Trophoblast cell (in vitro differentiated cells and primary cell): ENCODE measurements around the gene SORD.
A peak's percentile ranks its signal among the peaks of the same experiment; 100 is the strongest.

Source experiments
- DNase-seq, 2 donors: peaks; one replicate each; pipeline ENCODE4 v3.0.0-alpha.2; 2016
- H2AFZ ChIP-seq: 2 replicates; pipeline ENCODE4 v1.6.1; 2013; ENCODE audit warnings: low read length, moderate library complexity, mild to moderate bottlenecking; ENCODE audit not compliant: insufficient read depth, poor library complexity
- H2AK5ac ChIP-seq: 2 replicates; pipeline ENCODE4 v1.6.1; 2013; ENCODE audit warnings: mild to moderate bottlenecking, low read length
- H2BK120ac ChIP-seq: 2 replicates; pipeline ENCODE4 v1.6.1; 2013; ENCODE audit warnings: low read length, mild to moderate bottlenecking, moderate library complexity; ENCODE audit not compliant: insufficient read depth, poor library complexity
- H2BK12ac ChIP-seq: 2 replicates; pipeline ENCODE4 v1.6.1; 2013; ENCODE audit warnings: mild to moderate bottlenecking, low read length, moderate library complexity
- H2BK5ac ChIP-seq: 2 replicates; pipeline ENCODE4 v1.6.1; 2013; ENCODE audit warnings: low read length, low read depth, moderate library complexity, mild to moderate bottlenecking; ENCODE audit not compliant: poor library complexity
- H3K14ac ChIP-seq: 2 replicates; pipeline ENCODE4 v1.6.1; 2013; ENCODE audit warnings: mild to moderate bottlenecking, low read length
- H3K18ac ChIP-seq: 2 replicates; pipeline ENCODE4 v1.6.1; 2013; ENCODE audit warnings: mild to moderate bottlenecking, low read length
- H3K23ac ChIP-seq: 2 replicates; pipeline ENCODE4 v1.6.1; 2013; ENCODE audit warnings: low read length
- H3K27ac ChIP-seq: 2 replicates; pipeline ENCODE4 v1.5.1; 2013; ENCODE audit warnings: low read depth, mild to moderate bottlenecking, inconsistent platforms, low read length, moderate library complexity
- H3K27me3 ChIP-seq: 2 replicates; pipeline ENCODE4 v1.6.1; 2013; ENCODE audit warnings: inconsistent platforms, mild to moderate bottlenecking, low read length, moderate library complexity; ENCODE audit not compliant: insufficient read depth
- H3K36me3 ChIP-seq, 2 experiments: 1 replicate in 1 of 2; 2 replicates in 1 of 2; pipeline ENCODE4 v1.6.1; 2013; ENCODE audit warnings: low read length in 2 of 2, mild to moderate bottlenecking in 2 of 2, moderate library complexity in 1 of 2; ENCODE audit not compliant: insufficient read depth in 2 of 2, control insufficient read depth in 1 of 2
- H3K4ac ChIP-seq: 2 replicates; pipeline ENCODE4 v1.6.1; 2013; ENCODE audit warnings: low read depth, mild to moderate bottlenecking, low read length, moderate library complexity
- H3K4me1 ChIP-seq, 2 experiments: 1 replicate in 1 of 2; 2 replicates in 1 of 2; pipeline ENCODE4 v1.6.1; 2013; ENCODE audit warnings: low read length in 2 of 2, mild to moderate bottlenecking in 2 of 2, moderate library complexity in 1 of 2; ENCODE audit not compliant: insufficient read depth in 2 of 2, control insufficient read depth in 1 of 2
- H3K4me2 ChIP-seq: 2 replicates; pipeline ENCODE4 v1.6.1; 2013; ENCODE audit warnings: inconsistent platforms, mild to moderate bottlenecking, low read length, moderate library complexity
- H3K4me3 ChIP-seq: 2 replicates; pipeline ENCODE4 v1.5.1; 2013; ENCODE audit warnings: mild to moderate bottlenecking, low read depth, low read length, inconsistent platforms
- H3K79me1 ChIP-seq: one replicate; pipeline ENCODE4 v1.6.1; 2013; ENCODE audit warnings: low read length
- H3K79me2 ChIP-seq: 2 replicates; pipeline ENCODE4 v1.6.1; 2013; ENCODE audit warnings: low read length, mild to moderate bottlenecking; ENCODE audit not compliant: control insufficient read depth, insufficient read depth, poor library complexity
- H3K9ac ChIP-seq: 2 replicates; pipeline ENCODE4 v1.6.1; 2013; ENCODE audit warnings: mild to moderate bottlenecking, low read length
- H3K9me3 ChIP-seq: 2 replicates; pipeline ENCODE4 v1.6.1; 2013; ENCODE audit warnings: low read depth, mild to moderate bottlenecking, control low read depth, inconsistent platforms, low read length; ENCODE audit not compliant: insufficient read depth
- H4K12ac ChIP-seq: 2 replicates; pipeline ENCODE4 v1.6.1; 2013; ENCODE audit warnings: low read depth, mild to moderate bottlenecking, low read length, moderate library complexity
- H4K8ac ChIP-seq: 2 replicates; pipeline ENCODE4 v1.6.1; 2013; ENCODE audit warnings: low read depth, mild to moderate bottlenecking, low read length, moderate library complexity
- H4K91ac ChIP-seq: one replicate; pipeline ENCODE4 v1.6.1; 2013; ENCODE audit warnings: low read depth, mild to moderate bottlenecking, low read length, moderate library complexity
- WGBS: extraction: QIAGEN DNeasy Blood & Tissue Kit; methylation state at CpG from one replicate; pipeline ENCODE4 v1.1.7; 2013; ENCODE audit warnings: missing lambda C conversion rate; ENCODE audit not compliant: insufficient read length, insufficient coverage; ENCODE audit errors: extremely low coverage; 5-methylcytosine and 5-hydroxymethylcytosine counted together

Gene SORD

DNA sequence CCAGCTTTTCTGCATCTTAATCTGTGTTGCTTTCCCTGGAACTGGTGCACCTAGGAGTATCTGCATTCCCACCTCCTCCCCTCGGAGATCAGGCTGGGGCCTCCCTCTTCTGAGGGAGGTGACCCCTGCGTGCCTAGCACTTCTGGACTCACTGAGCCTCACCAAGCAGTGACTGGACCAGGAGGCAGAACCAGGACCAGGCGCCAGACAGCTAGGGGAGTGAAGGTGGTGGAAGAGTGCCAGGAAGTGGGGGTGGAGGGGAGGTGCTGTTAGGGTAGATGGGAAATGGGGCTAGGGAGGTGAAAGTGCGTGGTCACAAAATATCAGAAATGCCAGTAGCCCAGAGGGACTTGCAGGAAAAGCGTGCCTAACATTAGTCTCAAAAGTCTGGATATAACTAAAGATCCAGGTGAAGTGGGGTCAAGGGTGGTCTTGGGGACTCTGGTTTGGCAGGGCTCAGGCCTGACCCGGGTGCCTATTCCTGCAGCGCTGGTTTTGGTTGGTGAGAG lies 92.4 kb downstream of the SORD start:
- Histone ChIP-seq H3K27ac (no peak overlapping the region), H3K27me3 (peaks cover 72% of the 10 kb centered on the region), H3K18ac (no peak overlapping the region), H3K36me3 (no peaks in the 10 kb centered on the region), H2AFZ (no peak overlapping the region), H2BK12ac (no peak overlapping the region), H3K23ac (no peak overlapping the region), H3K4me1 (peaks cover 4% of the 10 kb centered on the region in 2 experiments), H3K79me1 (no peaks in the 10 kb centered on the region), H3K9me3 (peaks cover 2% of the 10 kb centered on the region), H2AK5ac (no peak overlapping the region), H3K4ac (no peak overlapping the region), H4K91ac (no peak overlapping the region), H3K9ac (no peak overlapping the region), H3K79me2 (no peaks in the 10 kb centered on the region), H3K4me3 (no peak overlapping the region), H3K14ac (no peak overlapping the region), H4K8ac (no peak overlapping the region), H2BK5ac (no peak overlapping the region), H3K4me2 (no peak overlapping the region), H4K12ac (no peak overlapping the region), H2BK120ac (no peak overlapping the region)
- no CpG with 5 or more reads among the region's 7 CpGs for WGBS
- DNase-seq = no peak

DNA sequence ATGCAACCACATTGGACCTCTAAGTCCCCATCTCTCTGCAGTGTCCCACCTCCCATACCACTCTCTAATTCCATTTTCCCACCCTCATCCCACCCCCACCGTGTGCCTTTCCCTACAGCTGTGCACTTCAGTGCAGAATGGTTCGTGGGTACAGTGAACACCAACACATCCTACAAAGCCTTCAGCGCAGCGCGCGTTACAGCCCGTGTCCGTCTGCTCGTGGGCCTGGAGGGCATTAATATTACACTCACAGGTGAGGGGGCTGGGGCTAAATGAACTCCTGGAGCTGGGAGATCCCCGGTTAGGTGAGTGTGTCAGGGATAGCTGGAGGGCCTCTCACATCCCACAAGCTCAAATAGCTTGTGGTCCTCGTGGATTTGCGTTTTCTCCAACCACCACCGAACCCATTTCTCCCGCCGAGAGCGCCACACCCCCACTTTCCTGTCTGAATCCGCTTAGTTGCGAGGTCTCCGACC lies 93.0 kb downstream of the SORD start:
- H2BK120ac ChIP-seq = no peak overlapping the region
- no peak overlapping the region for H3K4me2 ChIP-seq
- no peak overlapping the region for H3K18ac ChIP-seq
- no peak overlapping the region for H2AFZ ChIP-seq
- DNase-seq = no peak
- H4K91ac ChIP-seq = no peak overlapping the region
- H2AK5ac ChIP-seq = no peak overlapping the region
- H3K27me3 ChIP-seq = peaks cover 69% of the 10 kb centered on the region
- no peak overlapping the region for H4K8ac ChIP-seq
- H3K4me1 ChIP-seq = peaks cover 4% of the 10 kb centered on the region in 2 experiments
- no peaks in the 10 kb centered on the region for H3K79me1 ChIP-seq
- no peak overlapping the region for H3K14ac ChIP-seq
- no peak overlapping the region for H3K27ac ChIP-seq
- no peak overlapping the region for H4K12ac ChIP-seq
- H2BK12ac ChIP-seq = no peak overlapping the region
- H3K23ac ChIP-seq = no peak overlapping the region
- H3K36me3 ChIP-seq = no peaks in the 10 kb centered on the region
- no CpG with 5 or more reads among the region's 19 CpGs for WGBS
- peaks cover 2% of the 10 kb centered on the region for H3K9me3 ChIP-seq
- H3K4ac ChIP-seq = no peak overlapping the region
- H3K79me2 ChIP-seq = no peaks in the 10 kb centered on the region
- H2BK5ac ChIP-seq = no peak overlapping the region
- no peak overlapping the region for H3K4me3 ChIP-seq
- no peak overlapping the region for H3K9ac ChIP-seq

DNA sequence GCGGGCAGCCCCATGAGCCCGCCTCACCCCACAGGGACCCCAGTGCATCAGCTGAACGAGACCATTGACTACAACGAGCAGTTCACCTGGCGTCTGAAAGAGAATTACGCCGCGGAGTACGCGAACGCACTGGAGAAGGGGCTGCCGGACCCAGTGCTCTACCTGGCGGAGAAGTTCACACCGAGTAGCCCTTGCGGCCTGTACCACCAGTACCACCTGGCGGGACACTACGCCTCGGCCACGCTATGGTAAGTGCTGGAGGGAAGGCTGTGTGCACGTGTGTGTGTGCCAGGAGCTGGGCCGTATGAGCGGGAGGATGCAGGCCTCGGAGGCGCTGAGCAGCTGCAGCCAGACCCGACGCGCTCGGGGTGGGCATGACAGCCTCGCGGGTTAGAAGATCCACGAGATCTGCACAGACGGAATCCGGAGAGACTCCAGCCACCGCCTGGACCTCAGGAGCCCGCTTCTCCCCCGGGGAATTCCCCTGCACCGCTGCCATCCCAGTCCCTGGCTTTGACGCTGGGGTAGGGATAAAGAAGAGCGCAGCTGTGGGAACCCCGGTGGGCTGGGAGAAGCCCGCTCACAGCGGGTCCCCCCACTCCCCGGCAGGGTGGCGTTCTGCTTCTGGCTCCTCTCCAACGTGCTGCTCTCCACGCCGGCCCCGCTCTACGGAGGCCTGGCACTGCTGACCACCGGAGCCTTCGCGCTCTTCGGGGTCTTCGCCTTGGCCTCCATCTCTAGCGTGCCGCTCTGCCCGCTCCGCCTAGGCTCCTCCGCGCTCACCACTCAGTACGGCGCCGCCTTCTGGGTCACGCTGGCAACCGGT lies 93.7 kb downstream of the SORD start:
- no peak overlapping the region for H3K4ac ChIP-seq
- no peaks in the 10 kb centered on the region for H3K79me1 ChIP-seq
- peaks cover 64% of the 10 kb centered on the region for H3K27me3 ChIP-seq
- H3K27ac ChIP-seq = no peak overlapping the region
- no peak overlapping the region for H2AK5ac ChIP-seq
- no peak overlapping the region for H3K4me3 ChIP-seq
- peaks cover 2% of the 10 kb centered on the region for H3K9me3 ChIP-seq
- H2BK5ac ChIP-seq = no peak overlapping the region
- H4K91ac ChIP-seq = no peak overlapping the region
- H3K14ac ChIP-seq = no peak overlapping the region
- H2BK12ac ChIP-seq = no peak overlapping the region
- H4K8ac ChIP-seq = no peak overlapping the region
- no peak overlapping the region for H3K23ac ChIP-seq
- no peak overlapping the region for H3K4me2 ChIP-seq
- no peaks in the 10 kb centered on the region for H3K36me3 ChIP-seq
- H3K9ac ChIP-seq = no peak overlapping the region
- DNase-seq = no peak
- WGBS = no CpG with 5 or more reads among the region's 65 CpGs
- no peak overlapping the region for H2BK120ac ChIP-seq
- peaks cover 4% of the 10 kb centered on the region in 2 experiments for H3K4me1 ChIP-seq
- no peak overlapping the region for H4K12ac ChIP-seq
- no peaks in the 10 kb centered on the region for H3K79me2 ChIP-seq
- H3K18ac ChIP-seq = no peak overlapping the region
- no peak overlapping the region for H2AFZ ChIP-seq

DNA sequence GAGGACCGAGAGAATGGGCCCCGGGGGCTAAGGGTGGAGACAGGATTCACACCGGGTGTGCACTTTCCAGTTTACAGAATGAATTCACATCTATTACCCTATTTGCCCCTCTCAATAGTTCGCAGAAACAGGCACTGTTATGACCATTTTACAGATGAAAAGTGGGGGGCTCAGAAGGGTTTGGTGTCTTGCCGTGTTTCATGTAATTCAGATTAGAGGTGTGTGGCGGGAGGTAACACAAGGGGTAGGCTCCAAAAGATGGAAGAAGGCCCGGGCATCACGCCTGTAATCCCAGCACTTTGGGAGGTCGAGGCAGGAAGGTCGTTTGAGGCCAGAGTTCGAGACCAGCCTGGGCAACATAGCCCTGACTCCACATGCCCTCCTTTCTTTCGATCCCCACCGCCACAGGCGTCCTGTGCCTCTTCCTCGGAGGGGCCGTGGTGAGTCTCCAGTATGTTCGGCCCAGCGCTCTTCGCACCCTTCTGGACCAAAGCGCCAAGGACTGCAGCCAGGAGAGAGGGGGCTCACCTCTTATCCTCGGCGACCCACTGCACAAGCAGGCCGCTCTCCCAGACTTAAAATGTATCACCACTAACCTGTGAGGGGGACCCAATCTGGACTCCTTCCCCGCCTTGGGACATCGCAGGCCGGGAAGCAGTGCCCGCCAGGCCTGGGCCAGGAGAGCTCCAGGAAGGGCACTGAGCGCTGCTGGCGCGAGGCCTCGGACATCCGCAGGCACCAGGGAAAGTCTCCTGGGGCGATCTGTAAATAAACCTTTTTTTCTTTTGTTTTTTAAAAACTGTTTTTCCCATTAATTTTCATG lies 94.5 kb downstream of the SORD start:
- H3K4ac ChIP-seq = no peak overlapping the region
- H2AK5ac ChIP-seq = no peak overlapping the region
- no CpG with 5 or more reads among the region's 33 CpGs for WGBS
- no peak overlapping the region for H3K27ac ChIP-seq
- DNase-seq = no peak
- H2BK12ac ChIP-seq = no peak overlapping the region
- no peak overlapping the region for H4K8ac ChIP-seq
- H4K12ac ChIP-seq = no peak overlapping the region
- H3K23ac ChIP-seq = no peak overlapping the region
- no peak overlapping the region for H2BK120ac ChIP-seq
- H3K4me3 ChIP-seq = no peak overlapping the region
- H3K79me2 ChIP-seq = no peaks in the 10 kb centered on the region
- no peak overlapping the region for H2BK5ac ChIP-seq
- peak overlapping the region; percentile 61 for H3K4me2 ChIP-seq
- H2AFZ ChIP-seq = no peak overlapping the region
- no peak overlapping the region for H3K18ac ChIP-seq
- H3K9ac ChIP-seq = no peak overlapping the region
- H3K27me3 ChIP-seq = peaks cover 56% of the 10 kb centered on the region
- peaks cover 2% of the 10 kb centered on the region for H3K9me3 ChIP-seq
- no peak overlapping the region for H4K91ac ChIP-seq
- peaks cover 4 to 8% of the 10 kb centered on the region in 2 experiments for H3K4me1 ChIP-seq
- no peaks in the 10 kb centered on the region for H3K36me3 ChIP-seq
- H3K14ac ChIP-seq = no peak overlapping the region
- no peaks in the 10 kb centered on the region for H3K79me1 ChIP-seq
